ENCODE data around the gene MYH9. TPM values are rescaled to one million over a fixed set of nuclear protein-coding genes. Genes with fewer than 3 reads are reported as not detected.

MYH9 gene
- total RNA-seq, 4 donors from 2014 or later, result 304 to 366 (median 322) TPM

GRCh38 chr22:36423461-36424404 is 36.0 kb upstream of the MYH9 start:
- H3K27me3 ChIP-seq, result no peaks in the 10 kb centered on the region
- TF ChIP-seq, protein P1, sequence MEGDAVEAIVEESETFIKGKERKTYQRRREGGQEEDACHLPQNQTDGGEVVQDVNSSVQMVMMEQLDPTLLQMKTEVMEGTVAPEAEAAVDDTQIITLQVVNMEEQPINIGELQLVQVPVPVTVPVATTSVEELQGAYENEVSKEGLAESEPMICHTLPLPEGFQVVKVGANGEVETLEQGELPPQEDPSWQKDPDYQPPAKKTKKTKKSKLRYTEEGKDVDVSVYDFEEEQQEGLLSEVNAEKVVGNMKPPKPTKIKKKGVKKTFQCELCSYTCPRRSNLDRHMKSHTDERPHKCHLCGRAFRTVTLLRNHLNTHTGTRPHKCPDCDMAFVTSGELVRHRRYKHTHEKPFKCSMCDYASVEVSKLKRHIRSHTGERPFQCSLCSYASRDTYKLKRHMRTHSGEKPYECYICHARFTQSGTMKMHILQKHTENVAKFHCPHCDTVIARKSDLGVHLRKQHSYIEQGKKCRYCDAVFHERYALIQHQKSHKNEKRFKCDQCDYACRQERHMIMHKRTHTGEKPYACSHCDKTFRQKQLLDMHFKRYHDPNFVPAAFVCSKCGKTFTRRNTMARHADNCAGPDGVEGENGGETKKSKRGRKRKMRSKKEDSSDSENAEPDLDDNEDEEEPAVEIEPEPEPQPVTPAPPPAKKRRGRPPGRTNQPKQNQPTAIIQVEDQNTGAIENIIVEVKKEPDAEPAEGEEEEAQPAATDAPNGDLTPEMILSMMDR (IDR thresholded peaks at IDR 0.05), result no peak
- TF ChIP-seq EP300 (IDR thresholded peaks at IDR 0.05) (no peak), POLR2A (IDR thresholded peaks at IDR 0.05) (no peak), POLR2AphosphoS5 (IDR thresholded peaks at IDR 0.05) (no peak)
- H3K4me1 ChIP-seq, result peaks cover 0 to 28% (median 3%) of the 10 kb centered on the region in 3 donors
- no peaks in the 10 kb centered on the region for H3K9me3 ChIP-seq
- ATAC-seq, result no peak
- H3K4me3 ChIP-seq, result no peak overlapping the region
- no peak overlapping the region for H3K27ac ChIP-seq
- H3K36me3 ChIP-seq, result no peaks in the 10 kb centered on the region
- WGBS, 2 donors (ENCODE audit: low coverage in 1 of 2), result 76 to 90% methylated on average over 2 to 8 of the region's 16 CpGs

DNA sequence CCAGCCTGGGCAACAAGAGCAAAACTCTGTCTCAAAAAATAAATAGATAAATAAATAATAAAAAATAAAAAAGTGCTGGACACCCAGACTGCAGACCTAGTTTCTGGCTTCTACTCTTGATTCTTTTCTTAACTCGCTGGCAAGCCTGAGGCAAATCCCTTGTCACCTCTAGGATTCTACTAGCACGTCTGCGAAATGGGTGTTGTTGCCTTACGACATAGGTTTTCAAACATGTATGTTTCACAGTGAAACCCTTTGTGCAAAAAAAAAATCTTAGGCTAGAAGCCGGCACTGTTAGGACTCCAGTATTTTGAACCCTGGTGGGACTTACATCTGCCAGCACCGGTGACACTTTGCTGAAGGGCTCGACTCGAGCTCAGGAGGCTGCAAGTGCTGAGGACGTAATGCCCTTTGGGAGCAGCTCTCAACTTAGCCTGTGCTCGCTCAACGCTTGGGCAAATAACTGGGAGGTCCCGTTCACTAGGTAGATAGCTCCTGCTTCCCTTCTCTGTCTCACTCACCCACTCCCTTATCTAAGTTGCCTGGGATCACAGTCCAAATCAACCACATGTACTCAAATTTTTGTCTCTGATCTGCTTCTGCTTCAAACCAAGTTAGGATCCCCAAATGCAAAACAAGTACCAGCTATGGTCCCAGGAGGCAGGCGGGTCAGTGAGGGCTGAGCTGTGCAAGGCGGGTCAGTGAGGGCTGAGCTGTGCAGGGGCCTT is 34.7 kb upstream of the MYH9 start:
- ATAC-seq, result no peak
- H3K27me3 ChIP-seq, result no peaks in the 10 kb centered on the region
- no peak overlapping the region for H3K4me3 ChIP-seq
- TF ChIP-seq POLR2A (IDR thresholded peaks at IDR 0.05), result no peak
- TF ChIP-seq EP300 (IDR thresholded peaks at IDR 0.05), result no peak
- TF ChIP-seq, protein P1 (IDR thresholded peaks at IDR 0.05), result no peak
- no peak for TF ChIP-seq POLR2AphosphoS5 (IDR thresholded peaks at IDR 0.05)
- 88 to 90% methylated on average over 10 to 13 of the region's 14 CpGs for WGBS, 2 donors (ENCODE audit: low coverage in 1 of 2)
- no peaks in the 10 kb centered on the region for H3K36me3 ChIP-seq
- peaks cover 0 to 30% (median 3%) of the 10 kb centered on the region in 3 donors for H3K4me1 ChIP-seq
- no peaks in the 10 kb centered on the region for H3K9me3 ChIP-seq
- H3K27ac ChIP-seq, result no peak overlapping the region

DNA sequence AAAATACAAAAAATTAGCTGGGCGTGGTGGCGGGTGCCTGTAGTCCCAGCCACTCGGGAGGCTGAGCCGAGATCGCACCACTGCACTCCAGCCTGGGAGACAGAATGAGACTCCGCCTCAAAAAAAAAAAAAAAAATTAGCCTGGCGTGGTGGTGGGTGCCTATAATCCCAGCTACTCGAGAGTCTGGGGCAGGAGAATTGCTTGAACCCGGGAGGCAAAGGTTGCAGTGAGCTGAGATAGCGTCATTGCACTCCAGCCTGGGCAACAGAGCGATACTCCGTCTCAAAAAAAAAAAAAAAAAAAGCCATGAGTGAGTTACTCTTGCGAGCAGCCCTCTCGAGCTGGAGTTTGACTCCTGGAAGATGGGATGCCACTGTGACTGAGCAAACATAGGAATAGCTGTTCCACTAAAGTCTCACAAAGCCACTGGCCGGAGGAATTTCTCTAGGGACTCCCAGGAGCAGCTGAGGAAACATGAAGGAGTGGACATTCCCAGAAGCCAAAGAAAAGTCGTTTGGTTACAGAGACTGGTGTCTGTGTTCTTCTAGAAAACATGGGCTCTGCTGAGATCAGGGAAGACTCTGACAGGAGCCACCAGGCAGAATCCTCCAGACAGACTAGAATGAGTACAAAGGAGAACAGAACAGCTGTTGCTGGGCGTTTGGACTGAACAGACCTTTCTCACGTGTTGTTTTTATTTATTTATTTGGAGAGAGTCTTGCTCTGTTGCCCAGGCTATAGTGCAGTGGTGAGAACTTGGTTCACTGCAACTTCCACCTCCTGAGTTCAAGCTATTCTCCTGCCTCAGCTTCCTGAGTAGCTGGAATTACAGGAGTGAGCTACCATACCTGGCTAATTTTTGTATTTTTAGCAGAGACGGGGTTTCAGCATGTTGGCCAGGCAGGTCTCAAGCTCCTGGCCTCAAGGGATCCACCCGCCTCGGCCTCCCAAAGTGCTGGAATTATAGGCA is 32.4 kb upstream of the MYH9 start:
- no peaks in the 10 kb centered on the region for H3K36me3 ChIP-seq
- H3K4me1 ChIP-seq, result peaks cover 0 to 19% (median 3%) of the 10 kb centered on the region in 3 donors
- H3K27ac ChIP-seq, result peak overlapping the region in 3 of 4 donors; percentile 60 to 76 (median 70)
- no peaks in the 10 kb centered on the region for H3K9me3 ChIP-seq
- H3K27me3 ChIP-seq, result no peaks in the 10 kb centered on the region
- peak; percentile 26 for ATAC-seq
- H3K4me3 ChIP-seq, result peak overlapping the region in 1 of 2 donors; percentile 22
- TF ChIP-seq POLR2A (IDR thresholded peaks at IDR 0.05) (no peak), EP300 (IDR thresholded peaks at IDR 0.05) (no peak), POLR2AphosphoS5 (IDR thresholded peaks at IDR 0.05) (no peak)
- TF ChIP-seq, protein P1 (IDR thresholded peaks at IDR 0.05), result no peak
- WGBS, 2 donors (ENCODE audit: low coverage in 1 of 2), result 40 to 59% methylated on average over 6 to 21 of the region's 21 CpGs

- ATAC-seq, result peak; percentile 73
- H3K4me3 ChIP-seq, result peak overlapping the region in 1 of 2 donors; percentile 22
- TF ChIP-seq EP300 (IDR thresholded peaks at IDR 0.05), result no peak
- peak; percentile 41 for TF ChIP-seq POLR2AphosphoS5 (IDR thresholded peaks at IDR 0.05)
- no peaks in the 10 kb centered on the region for H3K27me3 ChIP-seq
- H3K36me3 ChIP-seq, result no peaks in the 10 kb centered on the region
- no peaks in the 10 kb centered on the region for H3K9me3 ChIP-seq
- peak overlapping the region in 3 of 4 donors; percentile 60 to 76 (median 70) for H3K27ac ChIP-seq
- peaks cover 0 to 19% (median 3%) of the 10 kb centered on the region in 3 donors for H3K4me1 ChIP-seq
- WGBS, 2 donors (ENCODE audit: low coverage in 1 of 2), result 4 to 12% methylated on average over 10 of the region's 13 CpGs
These were observed 31.6 kb upstream of the MYH9 start for GRCh38 chr22:36419177-36419911.
